Measurements from ENCODE around the gene APOB. TPM values are rescaled to one million over a fixed set of nuclear protein-coding genes. Genes with fewer than 3 reads are reported as not detected.

The APOB gene
- polyA plus RNA-seq, 4 donors = 14.1 to 1,089 (median 138) TPM

DNA sequence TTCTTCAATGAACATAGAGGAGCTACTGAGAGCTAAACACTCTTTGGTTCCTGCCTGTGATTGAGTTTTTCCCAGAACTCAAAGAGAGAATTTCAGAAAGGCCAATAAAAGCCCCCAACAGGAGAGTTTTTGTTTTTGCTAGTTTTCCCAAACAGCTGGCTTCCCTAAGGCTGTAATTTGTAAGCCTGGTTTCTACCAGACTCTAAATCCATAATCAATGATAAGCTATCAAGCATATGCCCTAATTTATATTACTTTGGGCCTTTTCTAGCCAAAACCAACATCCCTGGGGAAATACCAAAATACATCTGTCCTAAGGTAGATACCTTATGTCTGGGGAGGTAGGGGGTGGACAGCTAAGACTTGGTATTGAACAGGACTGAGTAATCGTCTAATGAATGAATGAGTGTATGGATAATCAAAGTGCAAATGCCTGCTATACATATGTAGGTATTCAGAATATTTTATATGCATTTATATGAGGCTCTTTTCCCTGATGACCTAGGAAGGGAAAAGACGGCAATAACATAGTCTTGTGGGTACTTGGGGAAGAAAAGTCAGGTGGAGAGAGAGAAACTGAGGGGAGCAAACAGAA is 26.0 kb upstream of the APOB start:
- WGBS, 3 donors = 45 to 55% (median 47%) methylated on average over 2 of the region's 2 CpGs
- peak overlapping the region in 2 of 3 donors; percentile 12 to 73 for H3K27ac ChIP-seq (ENCODE audit: low read depth in 1 of 3, low read length in 2 of 3)

GRCh38 chr2:21067859-21068537 is 24.1 kb upstream of the APOB start:
- WGBS, 3 donors = 68 to 84% (median 73%) methylated on average over 2 of the region's 2 CpGs
- FAIRE-seq = no peak

More for the DNA sequence above, 26.0 kb upstream of the APOB start:
- H3K4me3 ChIP-seq (ENCODE audit: low read depth in 1 of 3, low read length in 3 of 3) = no peak overlapping the region
- H3K36me3 ChIP-seq (ENCODE audit: control insufficient read depth in 3 of 3, insufficient read depth in 2 of 3, low read depth in 1 of 3, low read length in 3 of 3) = no peaks in the 10 kb centered on the region
- H3K4me1 ChIP-seq (ENCODE audit: control insufficient read depth in 3 of 3, insufficient read depth in 2 of 3, low read depth in 1 of 3, low read length in 2 of 3) = peaks cover 0 to 13% (median 7%) of the 10 kb centered on the region in 3 donors
- H3K9me3 ChIP-seq (ENCODE audit: control insufficient read depth in 2 of 2, insufficient read depth in 1 of 2, low read depth in 1 of 2, low read length in 1 of 2) = no peaks in the 10 kb centered on the region
- FAIRE-seq (no peak), DNase-seq (no peak)
- H3K27me3 ChIP-seq (ENCODE audit: control insufficient read depth in 3 of 3, insufficient read depth in 3 of 3, low read length in 3 of 3) = no peaks in the 10 kb centered on the region

DNA sequence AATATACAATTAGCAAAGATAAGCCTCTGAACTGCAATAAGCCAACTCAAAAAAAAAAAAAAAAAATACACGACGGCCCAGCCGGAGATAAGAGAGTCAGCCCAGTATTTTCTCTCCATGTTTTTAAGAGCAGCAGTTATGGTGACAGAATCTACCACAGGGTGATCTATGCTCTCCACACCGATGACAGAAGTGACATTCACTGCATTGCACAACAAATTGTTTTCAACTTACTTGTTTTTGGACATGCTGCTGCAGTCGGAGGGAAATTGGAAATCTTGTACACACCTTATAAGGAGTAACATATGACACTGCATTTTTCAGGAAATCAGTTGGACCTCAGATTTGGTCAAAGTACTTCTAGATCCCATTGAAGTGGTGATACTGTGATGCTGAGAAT is 23.3 kb upstream of the APOB start:
- Histone ChIP-seq H3K9me3 (ENCODE audit: control insufficient read depth in 2 of 2, insufficient read depth in 1 of 2, low read depth in 1 of 2, low read length in 1 of 2) (no peaks in the 10 kb centered on the region), H3K27me3 (ENCODE audit: control insufficient read depth in 3 of 3, insufficient read depth in 3 of 3, low read length in 3 of 3) (peaks cover 0 to 4% (median 0%) of the 10 kb centered on the region in 3 donors), H3K27ac (ENCODE audit: low read depth in 1 of 3, low read length in 2 of 3) (peak overlapping the region in 1 of 3 donors; percentile 46), H3K4me1 (ENCODE audit: control insufficient read depth in 3 of 3, insufficient read depth in 2 of 3, low read depth in 1 of 3, low read length in 2 of 3) (peaks cover 0 to 13% (median 7%) of the 10 kb centered on the region in 3 donors), H3K36me3 (ENCODE audit: control insufficient read depth in 3 of 3, insufficient read depth in 2 of 3, low read depth in 1 of 3, low read length in 3 of 3) (no peaks in the 10 kb centered on the region), H3K4me3 (ENCODE audit: low read depth in 1 of 3, low read length in 3 of 3) (no peak overlapping the region)
- DNase-seq (peak; percentile 12 to 60), FAIRE-seq (no peak)
- WGBS, 3 donors = 14 to 51% (median 32%) methylated on average over 5 of the region's 5 CpGs

More at GRCh38 chr2:21067859-21068537, 24.1 kb upstream of the APOB start:
- peaks cover 0 to 13% (median 7%) of the 10 kb centered on the region in 3 donors for H3K4me1 ChIP-seq (ENCODE audit: control insufficient read depth in 3 of 3, insufficient read depth in 2 of 3, low read depth in 1 of 3, low read length in 2 of 3)
- H3K27ac ChIP-seq (ENCODE audit: low read depth in 1 of 3, low read length in 2 of 3) = peak overlapping the region in 1 of 3 donors; percentile 50
- no peaks in the 10 kb centered on the region for H3K36me3 ChIP-seq (ENCODE audit: control insufficient read depth in 3 of 3, insufficient read depth in 2 of 3, low read depth in 1 of 3, low read length in 3 of 3)
- DNase-seq = peak in 1 of 2 donors; percentile 21
- H3K4me3 ChIP-seq (ENCODE audit: low read depth in 1 of 3, low read length in 3 of 3) = no peak overlapping the region
- H3K9me3 ChIP-seq (ENCODE audit: control insufficient read depth in 2 of 2, insufficient read depth in 1 of 2, low read depth in 1 of 2, low read length in 1 of 2) = no peaks in the 10 kb centered on the region
- H3K27me3 ChIP-seq (ENCODE audit: control insufficient read depth in 3 of 3, insufficient read depth in 3 of 3, low read length in 3 of 3) = no peaks in the 10 kb centered on the region

GRCh38 chr2:21059885-21060610 is 16.2 kb upstream of the APOB start:
- Histone ChIP-seq H3K9me3 (ENCODE audit: control insufficient read depth in 2 of 2, insufficient read depth in 1 of 2, low read depth in 1 of 2, low read length in 1 of 2) (no peaks in the 10 kb centered on the region), H3K36me3 (ENCODE audit: control insufficient read depth in 3 of 3, insufficient read depth in 2 of 3, low read depth in 1 of 3, low read length in 3 of 3) (no peaks in the 10 kb centered on the region), H3K4me1 (ENCODE audit: control insufficient read depth in 3 of 3, insufficient read depth in 2 of 3, low read depth in 1 of 3, low read length in 2 of 3) (no peaks in the 10 kb centered on the region), H3K27me3 (ENCODE audit: control insufficient read depth in 3 of 3, insufficient read depth in 3 of 3, low read length in 3 of 3) (peaks cover 0 to 4% (median 0%) of the 10 kb centered on the region in 3 donors), H3K27ac (ENCODE audit: low read depth in 1 of 3, low read length in 2 of 3) (no peak overlapping the region), H3K4me3 (ENCODE audit: low read depth in 1 of 3, low read length in 3 of 3) (no peak overlapping the region)
- WGBS, 3 donors = 81 to 92% (median 91%) methylated on average over 3 of the region's 3 CpGs
- DNase-seq (no peak), FAIRE-seq (no peak)

- Histone ChIP-seq H3K4me3 (ENCODE audit: low read depth in 1 of 3, low read length in 3 of 3) (no peak overlapping the region), H3K9me3 (ENCODE audit: control insufficient read depth in 2 of 2, insufficient read depth in 1 of 2, low read depth in 1 of 2, low read length in 1 of 2) (no peaks in the 10 kb centered on the region), H3K27me3 (ENCODE audit: control insufficient read depth in 3 of 3, insufficient read depth in 3 of 3, low read length in 3 of 3) (no peaks in the 10 kb centered on the region), H3K36me3 (ENCODE audit: control insufficient read depth in 3 of 3, insufficient read depth in 2 of 3, low read depth in 1 of 3, low read length in 3 of 3) (no peaks in the 10 kb centered on the region), H3K27ac (ENCODE audit: low read depth in 1 of 3, low read length in 2 of 3) (no peak overlapping the region), H3K4me1 (ENCODE audit: control insufficient read depth in 3 of 3, insufficient read depth in 2 of 3, low read depth in 1 of 3, low read length in 2 of 3) (no peaks in the 10 kb centered on the region)
- DNase-seq = no peak
- 85 to 94% (median 86%) methylated on average over 2 of the region's 2 CpGs for WGBS, 3 donors
- no peak for FAIRE-seq
Measured at GRCh38 chr2:21057097-21057496, 13.2 kb upstream of the APOB start.

DNA sequence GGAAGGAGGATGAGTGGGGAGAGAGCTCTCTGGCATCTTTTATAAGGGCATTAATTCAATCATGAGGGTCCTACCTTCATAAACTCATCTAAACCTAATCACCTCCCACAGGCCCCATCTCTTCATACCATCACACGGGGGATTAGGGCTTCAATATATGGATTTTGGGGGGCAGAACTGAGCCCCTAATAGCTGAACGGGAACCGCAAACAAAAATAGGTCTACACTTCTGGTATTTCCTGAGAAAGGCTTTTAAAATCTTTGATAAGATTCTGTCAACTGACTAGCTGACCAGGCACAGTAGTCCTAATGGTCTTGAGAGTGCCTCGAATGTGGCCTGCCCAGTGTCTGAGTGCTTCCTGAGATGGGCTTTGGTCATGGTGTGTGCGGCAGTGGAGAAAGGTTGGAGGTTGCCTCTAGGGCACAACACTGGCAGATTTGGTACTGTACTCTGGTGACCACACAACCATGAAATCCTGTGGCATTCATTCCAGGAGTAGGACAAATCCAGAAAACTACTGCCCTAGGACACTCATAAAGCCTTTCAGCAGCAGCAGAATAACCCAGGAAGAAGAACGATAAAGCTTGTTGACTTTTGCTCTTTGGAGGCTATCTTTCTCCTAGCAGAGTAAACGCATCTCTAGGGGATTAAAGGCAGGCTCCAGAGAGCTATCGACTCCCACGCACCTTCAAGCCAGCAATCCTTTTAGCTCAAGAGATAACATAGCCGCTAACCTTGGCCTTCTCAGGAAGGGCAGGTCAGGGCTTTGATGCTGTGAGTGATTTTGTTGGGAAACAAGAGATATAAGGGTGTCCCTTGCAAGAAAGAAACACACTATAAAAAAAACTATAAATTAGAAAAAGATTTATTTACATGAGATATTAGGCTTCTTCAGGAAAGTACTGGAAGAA is 12.3 kb upstream of the APOB start:
- no peaks in the 10 kb centered on the region for H3K36me3 ChIP-seq (ENCODE audit: control insufficient read depth in 3 of 3, insufficient read depth in 2 of 3, low read depth in 1 of 3, low read length in 3 of 3)
- FAIRE-seq (no peak), DNase-seq (peak in 1 of 2 donors; percentile 34)
- WGBS, 3 donors = 53 to 72% (median 64%) methylated on average over 10 of the region's 10 CpGs
- no peaks in the 10 kb centered on the region for H3K4me1 ChIP-seq (ENCODE audit: control insufficient read depth in 3 of 3, insufficient read depth in 2 of 3, low read depth in 1 of 3, low read length in 2 of 3)
- peak overlapping the region in 1 of 3 donors; percentile 18 for H3K27ac ChIP-seq (ENCODE audit: low read depth in 1 of 3, low read length in 2 of 3)
- no peak overlapping the region for H3K4me3 ChIP-seq (ENCODE audit: low read depth in 1 of 3, low read length in 3 of 3)
- H3K27me3 ChIP-seq (ENCODE audit: control insufficient read depth in 3 of 3, insufficient read depth in 3 of 3, low read length in 3 of 3) = no peaks in the 10 kb centered on the region
- H3K9me3 ChIP-seq (ENCODE audit: control insufficient read depth in 2 of 2, insufficient read depth in 1 of 2, low read depth in 1 of 2, low read length in 1 of 2) = no peaks in the 10 kb centered on the region

GRCh38 chr2:21055451-21055850 is 11.6 kb upstream of the APOB start:
- DNase-seq (no peak), FAIRE-seq (no peak)
- WGBS, 3 donors = 84 to 90% (median 86%) methylated on average over 3 of the region's 3 CpGs
- Histone ChIP-seq H3K27me3 (ENCODE audit: control insufficient read depth in 3 of 3, insufficient read depth in 3 of 3, low read length in 3 of 3) (no peaks in the 10 kb centered on the region), H3K4me1 (ENCODE audit: control insufficient read depth in 3 of 3, insufficient read depth in 2 of 3, low read depth in 1 of 3, low read length in 2 of 3) (no peaks in the 10 kb centered on the region), H3K4me3 (ENCODE audit: low read depth in 1 of 3, low read length in 3 of 3) (no peak overlapping the region), H3K36me3 (ENCODE audit: control insufficient read depth in 3 of 3, insufficient read depth in 2 of 3, low read depth in 1 of 3, low read length in 3 of 3) (no peaks in the 10 kb centered on the region), H3K27ac (ENCODE audit: low read depth in 1 of 3, low read length in 2 of 3) (no peak overlapping the region), H3K9me3 (ENCODE audit: control insufficient read depth in 2 of 2, insufficient read depth in 1 of 2, low read depth in 1 of 2, low read length in 1 of 2) (no peaks in the 10 kb centered on the region)

GRCh38 chr2:21054011-21054410 is 10.1 kb upstream of the APOB start:
- Histone ChIP-seq H3K4me3 (ENCODE audit: low read depth in 1 of 3, low read length in 3 of 3) (no peak overlapping the region), H3K9me3 (ENCODE audit: control insufficient read depth in 2 of 2, insufficient read depth in 1 of 2, low read depth in 1 of 2, low read length in 1 of 2) (no peaks in the 10 kb centered on the region), H3K27me3 (ENCODE audit: control insufficient read depth in 3 of 3, insufficient read depth in 3 of 3, low read length in 3 of 3) (no peaks in the 10 kb centered on the region), H3K36me3 (ENCODE audit: control insufficient read depth in 3 of 3, insufficient read depth in 2 of 3, low read depth in 1 of 3, low read length in 3 of 3) (no peaks in the 10 kb centered on the region), H3K4me1 (ENCODE audit: control insufficient read depth in 3 of 3, insufficient read depth in 2 of 3, low read depth in 1 of 3, low read length in 2 of 3) (no peaks in the 10 kb centered on the region), H3K27ac (ENCODE audit: low read depth in 1 of 3, low read length in 2 of 3) (no peak overlapping the region)
- WGBS, 3 donors = 89 to 97% (median 93%) methylated on average over 6 of the region's 6 CpGs
- DNase-seq (no peak), FAIRE-seq (no peak)
